Stimulated activated naive CD8-positive, alpha-beta T cell treated with anti-CD3 and anti-CD28 coated beads, Interleukin-15, Interleukin-2, amounts not matched to agents 100 ng/mL and 50 ng/mL, for 24 hours (primary cell): Measurements from ENCODE around the gene ZBTB42.
"Not testable (repeated sequence)": the region's sequence is repeated elsewhere in the genome, so short reads cannot be mapped to it uniquely, and the experiment has no call there.

Experiments used
- H3K27ac Mint-ChIP-seq: one replicate; pipeline ENCODE4 v1.8.0; 2021; ENCODE audit warnings: mild to moderate bottlenecking, mixed read lengths
- H3K27me3 Mint-ChIP-seq: one replicate; pipeline ENCODE4 v1.8.0; 2021; ENCODE audit warnings: mixed read lengths
- H3K36me3 Mint-ChIP-seq: one replicate; pipeline ENCODE4 v1.8.0; 2021; ENCODE audit warnings: low read depth, mixed read lengths
- H3K4me1 Mint-ChIP-seq: one replicate; pipeline ENCODE4 v1.8.0; 2021; ENCODE audit warnings: low read depth, mixed read lengths
- H3K4me3 Mint-ChIP-seq: one replicate; pipeline ENCODE4 v1.8.0; 2021; ENCODE audit warnings: mild to moderate bottlenecking, mixed read lengths
- H3K9me3 Mint-ChIP-seq: one replicate; pipeline ENCODE4 v1.8.0; 2021; ENCODE audit warnings: mixed read lengths

Gene ZBTB42

GRCh38 chr14:104804481-104805325 lies 3.8 kb downstream of the ZBTB42 start:
- no peak overlapping the region for H3K4me3 Mint-ChIP-seq
- no peaks in the 10 kb centered on the region for H3K9me3 Mint-ChIP-seq
- H3K4me1 Mint-ChIP-seq, result peaks cover 15% of the 10 kb centered on the region
- peaks cover 2% of the 10 kb centered on the region for H3K27me3 Mint-ChIP-seq
- no peaks in the 10 kb centered on the region for H3K36me3 Mint-ChIP-seq
- H3K27ac Mint-ChIP-seq, result no peak overlapping the region

- Mint-ChIP-seq H3K4me3 (no peak overlapping the region), H3K27me3 (no peaks in the 10 kb centered on the region), H3K36me3 (no peaks in the 10 kb centered on the region), H3K27ac (no peak overlapping the region), H3K9me3 (no peaks in the 10 kb centered on the region), H3K4me1 (peaks cover 15% of the 10 kb centered on the region)
These were observed 4.4 kb downstream of the ZBTB42 start for GRCh38 chr14:104805326-104805678.

GRCh38 chr14:104805941-104806624 lies 5.2 kb downstream of the ZBTB42 start:
- no peaks in the 10 kb centered on the region for H3K9me3 Mint-ChIP-seq
- H3K27me3 Mint-ChIP-seq, result no peaks in the 10 kb centered on the region
- H3K4me1 Mint-ChIP-seq, result peaks cover 15% of the 10 kb centered on the region
- H3K27ac Mint-ChIP-seq, result no peak overlapping the region
- H3K36me3 Mint-ChIP-seq, result peaks cover 5% of the 10 kb centered on the region
- H3K4me3 Mint-ChIP-seq, result no peak overlapping the region

DNA sequence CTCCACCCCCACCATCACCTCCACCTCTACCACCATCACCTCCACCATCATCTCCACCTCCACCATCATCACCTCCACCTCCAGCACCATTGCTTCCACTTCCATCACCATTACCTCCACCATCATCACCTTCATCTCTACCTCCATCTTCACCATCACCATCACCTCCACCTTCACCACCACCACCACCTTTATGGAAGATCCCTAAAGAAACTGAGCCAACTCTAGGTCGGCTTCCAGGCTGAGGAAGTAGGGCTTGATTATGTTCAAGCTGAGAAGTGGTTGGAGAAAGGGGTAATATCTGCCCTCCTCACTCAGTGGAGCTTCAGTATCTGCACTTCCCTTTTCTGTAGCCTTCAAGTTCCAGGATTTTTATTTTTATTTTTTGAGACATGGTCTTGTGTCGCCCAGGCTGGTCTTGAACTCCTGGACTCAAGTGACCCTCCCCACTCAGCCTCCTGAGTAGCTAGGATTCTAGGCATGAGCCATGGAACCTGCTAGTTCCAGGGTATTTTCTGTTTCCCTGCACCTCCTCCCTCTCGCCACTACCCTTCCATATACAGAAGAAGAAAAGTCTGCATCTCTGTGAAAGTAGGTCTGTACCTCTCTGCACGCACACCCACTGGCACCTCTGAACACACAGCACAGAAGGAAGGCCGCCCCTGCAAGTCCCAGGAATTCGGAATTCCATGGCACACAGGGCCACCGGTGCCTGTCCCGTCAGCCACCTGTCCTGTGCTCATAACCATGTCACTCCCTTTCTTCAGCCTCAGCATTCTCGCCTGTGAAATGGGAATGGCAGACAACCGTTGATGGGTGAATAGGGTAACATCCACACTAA lies 5.9 kb downstream of the ZBTB42 start:
- Mint-ChIP-seq H3K27ac (no peak overlapping the region), H3K9me3 (no peaks in the 10 kb centered on the region), H3K4me1 (peaks cover 8% of the 10 kb centered on the region), H3K4me3 (no peak overlapping the region), H3K36me3 (peaks cover 6% of the 10 kb centered on the region), H3K27me3 (no peaks in the 10 kb centered on the region)

GRCh38 chr14:104808456-104808855 lies 7.6 kb downstream of the ZBTB42 start:
- no peak overlapping the region for H3K4me3 Mint-ChIP-seq

DNA sequence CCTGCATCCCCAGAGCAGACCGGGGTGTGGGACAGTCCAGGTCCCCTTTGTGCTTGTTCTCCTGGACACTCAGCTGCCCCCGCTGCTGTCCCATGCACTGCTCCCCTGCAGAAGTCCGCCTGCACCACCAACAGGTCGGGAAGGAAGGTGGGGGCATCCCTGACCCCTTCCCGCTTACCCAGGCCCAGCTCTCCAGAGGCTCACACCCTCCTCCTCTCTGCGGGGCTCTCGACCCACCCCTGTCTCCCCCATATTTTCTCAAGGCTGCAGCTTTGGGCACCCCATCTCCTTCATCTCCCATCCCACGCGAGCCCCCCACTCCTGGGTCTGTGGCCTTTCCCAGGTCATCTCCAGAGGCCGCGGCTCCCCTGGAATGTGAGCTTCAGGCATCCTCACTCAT lies 9.4 kb downstream of the ZBTB42 start:
- Mint-ChIP-seq H3K27ac (no peak overlapping the region), H3K4me3 (no peak overlapping the region), H3K36me3 (peaks cover 9% of the 10 kb centered on the region), H3K27me3 (no peaks in the 10 kb centered on the region), H3K9me3 (no peaks in the 10 kb centered on the region), H3K4me1 (peaks cover 8% of the 10 kb centered on the region)

More at GRCh38 chr14:104808456-104808855, 7.6 kb downstream of the ZBTB42 start:
- H3K9me3 Mint-ChIP-seq, result no peaks in the 10 kb centered on the region
- peaks cover 6% of the 10 kb centered on the region for H3K36me3 Mint-ChIP-seq
- no peaks in the 10 kb centered on the region for H3K4me1 Mint-ChIP-seq
- no peak overlapping the region for H3K27ac Mint-ChIP-seq
- H3K27me3 Mint-ChIP-seq, result no peaks in the 10 kb centered on the region

- no peak overlapping the region for H3K27ac Mint-ChIP-seq
- H3K27me3 Mint-ChIP-seq, result no peaks in the 10 kb centered on the region
- no peaks in the 10 kb centered on the region for H3K9me3 Mint-ChIP-seq
- H3K4me3 Mint-ChIP-seq, result no peak overlapping the region
- H3K4me1 Mint-ChIP-seq, result peaks cover 20% of the 10 kb centered on the region
- H3K36me3 Mint-ChIP-seq, result peaks cover 19% of the 10 kb centered on the region
These were observed 12.4 kb downstream of the ZBTB42 start for GRCh38 chr14:104813286-104813685.

- Mint-ChIP-seq H3K4me3 (peak overlapping the region; percentile 93), H3K27ac (peak overlapping the region; percentile 85), H3K36me3 (peaks cover 21% of the 10 kb centered on the region), H3K4me1 (peaks cover 20% of the 10 kb centered on the region)
- H3K27me3 Mint-ChIP-seq, H3K9me3 Mint-ChIP-seq: not testable (repeated sequence)
These were observed 13.8 kb downstream of the ZBTB42 start for GRCh38 chr14:104814701-104815100.

DNA sequence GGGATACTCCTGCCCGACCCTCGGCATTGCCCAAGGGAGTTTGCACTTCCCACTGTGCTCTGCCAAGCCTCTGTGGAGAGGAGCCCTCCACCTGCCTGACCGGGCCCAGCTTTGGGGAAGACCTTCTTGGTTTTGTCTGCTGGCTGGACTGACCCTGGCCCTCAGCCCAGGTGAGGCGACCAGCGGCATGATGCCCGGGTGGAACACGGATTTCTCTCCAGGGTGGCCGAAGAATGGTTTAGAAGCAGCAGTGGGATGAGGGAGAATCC lies 15.6 kb downstream of the ZBTB42 start:
- Mint-ChIP-seq H3K9me3 (no peaks in the 10 kb centered on the region), H3K4me3 (peak overlapping the region; percentile 93), H3K27ac (peak overlapping the region; percentile 92), H3K36me3 (peaks cover 16% of the 10 kb centered on the region), H3K27me3 (no peaks in the 10 kb centered on the region), H3K4me1 (peaks cover 20% of the 10 kb centered on the region)

GRCh38 chr14:104817930-104818713 lies 17.2 kb downstream of the ZBTB42 start:
- Mint-ChIP-seq H3K36me3 (peaks cover 16% of the 10 kb centered on the region), H3K4me1 (peaks cover 20% of the 10 kb centered on the region), H3K27me3 (no peaks in the 10 kb centered on the region), H3K4me3 (no peak overlapping the region), H3K27ac (no peak overlapping the region), H3K9me3 (no peaks in the 10 kb centered on the region)

- Mint-ChIP-seq H3K27ac (no peak overlapping the region), H3K27me3 (no peaks in the 10 kb centered on the region)
These were observed 17.8 kb downstream of the ZBTB42 start for GRCh38 chr14:104818714-104819161.

DNA sequence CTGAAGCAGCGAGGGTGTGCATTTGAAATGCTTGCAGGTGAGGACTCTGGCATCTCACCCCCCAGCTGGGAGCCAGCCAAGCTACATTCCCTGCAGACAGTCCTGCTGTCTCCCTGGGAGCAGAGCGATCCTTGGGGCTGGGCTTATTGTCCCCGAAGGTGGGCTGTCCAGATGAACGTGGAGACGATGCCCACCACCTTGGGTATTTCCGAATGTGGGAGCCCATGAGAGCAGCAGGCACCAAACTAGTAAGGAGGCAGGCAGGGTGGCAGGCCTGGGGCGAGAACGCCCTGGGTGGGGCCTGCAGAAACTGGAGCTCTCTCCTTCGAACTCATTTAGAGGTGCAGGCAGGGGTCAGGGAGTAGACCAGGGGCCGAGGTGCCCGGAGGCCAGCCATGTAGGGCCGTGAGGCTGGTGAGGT lies 18.5 kb downstream of the ZBTB42 start:
- Mint-ChIP-seq H3K9me3 (peaks cover 1% of the 10 kb centered on the region), H3K4me3 (no peak overlapping the region), H3K27ac (no peak overlapping the region), H3K36me3 (peaks cover 13% of the 10 kb centered on the region), H3K27me3 (no peaks in the 10 kb centered on the region), H3K4me1 (peaks cover 14% of the 10 kb centered on the region)

More at GRCh38 chr14:104818714-104819161, 17.8 kb downstream of the ZBTB42 start:
- peaks cover 15% of the 10 kb centered on the region for H3K36me3 Mint-ChIP-seq
- peaks cover 19% of the 10 kb centered on the region for H3K4me1 Mint-ChIP-seq
- no peak overlapping the region for H3K4me3 Mint-ChIP-seq
- no peaks in the 10 kb centered on the region for H3K9me3 Mint-ChIP-seq

DNA sequence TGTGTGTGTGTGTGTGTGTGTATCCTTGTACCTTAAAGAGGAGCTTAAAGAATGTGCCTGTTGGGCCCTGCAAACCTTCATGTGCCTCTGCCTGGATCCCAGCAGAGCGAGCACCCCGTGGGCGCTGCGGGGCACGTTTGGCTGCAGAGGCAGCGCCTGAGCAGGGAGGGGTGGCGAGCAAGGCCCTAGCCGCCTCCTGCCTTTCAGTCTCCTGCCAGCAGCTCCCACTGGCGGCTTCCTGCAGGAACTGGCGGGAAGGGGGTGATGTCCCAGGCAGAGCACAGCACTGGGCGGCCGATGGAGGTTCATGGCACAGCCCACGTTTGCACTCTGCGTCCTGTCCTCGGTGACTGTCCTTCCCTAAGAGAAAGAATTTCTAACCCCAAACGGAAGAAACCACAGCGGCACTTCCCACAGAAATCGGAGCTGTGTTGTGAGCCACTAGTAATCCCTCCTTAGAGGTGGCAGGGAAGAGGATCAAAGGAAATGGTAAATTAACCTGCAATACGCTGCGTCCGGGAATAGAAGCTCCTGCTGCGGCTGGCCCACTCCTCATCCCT lies 19.8 kb downstream of the ZBTB42 start:
- H3K27ac Mint-ChIP-seq, result no peak overlapping the region
- peaks cover 9% of the 10 kb centered on the region for H3K9me3 Mint-ChIP-seq
- no peak overlapping the region for H3K4me3 Mint-ChIP-seq
- H3K4me1 Mint-ChIP-seq, result peaks cover 23% of the 10 kb centered on the region
- peaks cover 19% of the 10 kb centered on the region for H3K36me3 Mint-ChIP-seq
- H3K27me3 Mint-ChIP-seq, result peaks cover 11% of the 10 kb centered on the region
